GM21526 (cell line): ENCODE measurements around the gene MRPL37.
"Not testable (repeated sequence)": the region's sequence is repeated elsewhere in the genome, so short reads cannot be mapped to it uniquely, and the experiment has no call there.

Source experiments
- ATAC-seq: cut with Tn5 transposase; IDR thresholded peaks from one replicate; pipeline ENCODE4 v1.9.1; 2021; ENCODE audit warnings: moderate library complexity; ENCODE audit not compliant: unreplicated experiment, low FRiP score

Gene MRPL37

GRCh38 chr1:54199765-54200518 is at the start of gene MRPL37, which contains the start of gene CYB5RL:
Gene MRPL37 (plus strand): TSS chr1:54200167. CDS start chr1:54200244, 77 bp downstream.
Gene CYB5RL (minus strand): TSS chr1:54200030. CDS start chr1:54195616, 4,414 bp downstream.
- peak; percentile 92 for ATAC-seq

GRCh38 chr1:54151013-54151412 is 49.0 kb upstream of the MRPL37 start:
- no peak for ATAC-seq

- no peak for ATAC-seq
Observed at GRCh38 chr1:54152696-54153095, 47.3 kb upstream of the MRPL37 start, which contains the start of gene CDCP2. Gene CDCP2 (minus strand): TSS chr1:54153000. CDS start chr1:54152922, 78 bp downstream.

GRCh38 chr1:54153535-54154439 is 46.2 kb upstream of the MRPL37 start:
- no peak for ATAC-seq

- no peak for ATAC-seq
Observed at GRCh38 chr1:54156201-54156600, 43.8 kb upstream of the MRPL37 start.

GRCh38 chr1:54156986-54157385 is 43.0 kb upstream of the MRPL37 start:
- no peak for ATAC-seq

GRCh38 chr1:54157401-54157800 is 42.6 kb upstream of the MRPL37 start:
- ATAC-seq = no peak

- no peak for ATAC-seq
Observed at GRCh38 chr1:54158071-54158470, 41.9 kb upstream of the MRPL37 start.

- no peak for ATAC-seq
Observed at GRCh38 chr1:54159733-54160316, 40.1 kb upstream of the MRPL37 start.

- ATAC-seq = no peak
Observed at GRCh38 chr1:54160351-54160750, 39.6 kb upstream of the MRPL37 start.

- ATAC-seq = no peak
Observed at GRCh38 chr1:54161495-54162168, 38.3 kb upstream of the MRPL37 start.

- no peak for ATAC-seq
Observed at GRCh38 chr1:54163051-54163450, 36.9 kb upstream of the MRPL37 start.

GRCh38 chr1:54163573-54163972 is 36.4 kb upstream of the MRPL37 start:
- ATAC-seq = no peak

GRCh38 chr1:54165146-54165545 is 34.8 kb upstream of the MRPL37 start:
- no peak for ATAC-seq

- not testable (repeated sequence) for ATAC-seq
Observed at GRCh38 chr1:54166357-54166756, 33.6 kb upstream of the MRPL37 start.

- ATAC-seq = no peak
Observed at GRCh38 chr1:54167422-54168139, 32.4 kb upstream of the MRPL37 start.

GRCh38 chr1:54168206-54168965 is 31.6 kb upstream of the MRPL37 start:
- no peak for ATAC-seq

- ATAC-seq = no peak
Observed at GRCh38 chr1:54169068-54169467, 30.9 kb upstream of the MRPL37 start.

GRCh38 chr1:54171016-54171415 is 29.0 kb upstream of the MRPL37 start:
- ATAC-seq = no peak
